ENCODE results near the gene ZNF319. TPM values are rescaled to one million over a fixed set of nuclear protein-coding genes. Genes with fewer than 3 reads are reported as not detected.

ZNF319 gene
- total RNA-seq, 2 experiments from 2014 or later, result 14.6 to 16.8 TPM

DNA sequence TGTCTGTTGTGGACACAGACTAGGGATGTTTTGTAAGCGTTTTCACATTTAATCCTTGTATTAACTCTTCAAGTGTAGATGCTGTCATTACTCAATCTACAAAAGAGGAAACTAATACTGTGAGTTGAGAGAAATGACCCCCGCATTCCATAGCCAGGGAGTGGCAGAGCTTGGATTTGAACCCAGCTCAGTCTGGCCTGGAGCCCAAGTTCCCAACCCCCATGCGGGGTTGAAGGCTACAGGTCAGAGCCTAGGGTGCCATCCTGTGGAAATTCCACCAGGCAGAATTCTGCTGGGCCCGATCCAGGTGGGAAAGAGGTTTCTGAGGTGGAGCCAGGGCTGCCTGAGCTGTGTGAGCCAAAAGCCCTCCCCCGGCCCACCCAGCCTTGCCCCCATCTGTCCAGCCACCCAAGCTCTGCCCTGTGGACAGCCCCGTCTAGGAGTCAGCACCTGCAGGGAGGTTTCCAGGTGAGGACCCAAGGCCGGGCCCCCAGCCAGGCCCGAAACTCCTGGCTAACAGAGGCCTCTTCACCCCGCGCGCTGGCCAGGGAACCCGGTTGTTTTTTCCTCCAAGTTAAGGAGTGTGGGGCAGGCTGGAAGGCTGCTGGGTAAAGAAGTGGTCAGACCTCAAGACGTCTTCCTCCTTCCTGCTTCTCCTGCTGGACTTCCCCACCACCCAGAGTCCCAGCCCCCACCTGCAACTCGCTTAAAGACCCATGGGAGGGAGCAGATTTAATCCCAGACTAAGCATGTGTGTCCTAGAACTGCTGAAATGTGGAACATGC, 30.7 kb upstream of the ZNF319 start:
- Mint-ChIP-seq H3K27ac (no peak overlapping the region), H3K4me3 (no peak overlapping the region), H3K4me1 (peaks cover 2% of the 10 kb centered on the region), H3K27me3 (peaks cover 12% of the 10 kb centered on the region), H3K36me3 (no peaks in the 10 kb centered on the region), H3K9me3 (ENCODE audit: low read depth) (no peaks in the 10 kb centered on the region)
- no peak for ATAC-seq
- DNase-seq, result no peak
- CTCF ChIA-PET, result interaction anchor here (1.2 kb wide), 1 partner anchor 124 kb away, joined by 3 read pairs; no protein-coding TSS in a partner anchor

DNA sequence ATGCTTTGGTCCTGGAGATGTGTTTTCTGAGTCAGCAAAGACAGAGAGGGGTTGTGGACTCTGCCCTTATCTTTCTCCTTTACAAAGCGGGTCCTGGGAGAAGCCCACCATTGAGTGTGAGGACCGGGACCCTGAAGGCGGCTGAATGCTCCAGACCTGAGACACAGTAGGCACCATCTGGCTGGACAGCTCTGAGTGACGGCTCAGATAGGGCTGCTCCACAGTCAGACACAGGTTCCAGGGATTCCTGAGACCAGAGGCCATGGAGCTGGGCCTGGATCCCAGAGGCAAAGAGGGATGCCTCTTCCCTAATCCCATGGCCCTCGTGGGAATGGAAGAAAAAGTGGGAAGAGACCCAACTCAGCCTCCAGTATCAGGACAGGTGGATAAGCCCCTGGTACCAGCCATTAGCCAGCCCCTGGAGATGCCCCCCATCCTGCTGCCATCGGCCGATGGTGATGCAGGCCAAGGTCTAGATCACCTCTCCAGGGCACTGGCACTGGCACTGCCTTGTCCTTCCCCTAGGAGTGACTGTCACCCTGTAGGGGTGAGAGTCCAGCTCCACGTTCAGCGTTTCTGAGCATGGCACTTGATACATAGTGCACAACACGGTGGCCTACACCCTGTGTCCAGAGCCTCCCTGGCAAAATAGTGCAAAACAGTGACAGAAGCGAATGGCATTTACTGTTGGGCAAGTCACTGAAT, 29.8 kb upstream of the ZNF319 start:
- ATAC-seq (no peak), DNase-seq (no peak)
- Mint-ChIP-seq H3K36me3 (no peaks in the 10 kb centered on the region), H3K4me1 (peaks cover 2% of the 10 kb centered on the region), H3K9me3 (ENCODE audit: low read depth) (no peaks in the 10 kb centered on the region), H3K4me3 (no peak overlapping the region), H3K27ac (no peak overlapping the region), H3K27me3 (peaks cover 12% of the 10 kb centered on the region)
- CTCF ChIA-PET, result interaction anchor here (1.2 kb wide), 1 partner anchor 123 kb away, joined by 3 read pairs; no protein-coding TSS in a partner anchor

- H3K4me1 Mint-ChIP-seq, result peaks cover 9% of the 10 kb centered on the region
- peaks cover 18% of the 10 kb centered on the region for H3K27me3 Mint-ChIP-seq
- DNase-seq (no peak), ATAC-seq (no peak)
- no peak overlapping the region for H3K27ac Mint-ChIP-seq
- no peak overlapping the region for H3K4me3 Mint-ChIP-seq
- H3K36me3 Mint-ChIP-seq, result no peaks in the 10 kb centered on the region
- CTCF ChIA-PET, result interaction anchor here (1.9 kb wide), 1 partner anchor 67 kb away, joined by 6 read pairs; no protein-coding TSS in a partner anchor
- H3K9me3 Mint-ChIP-seq (ENCODE audit: low read depth), result no peaks in the 10 kb centered on the region
Observed at GRCh38 chr16:58029410-58029809, 28.9 kb upstream of the ZNF319 start.

- no peaks in the 10 kb centered on the region for H3K36me3 Mint-ChIP-seq
- ATAC-seq (no peak), DNase-seq (no peak)
- H3K4me1 Mint-ChIP-seq, result peaks cover 9% of the 10 kb centered on the region
- CTCF ChIA-PET, result interaction anchor here (0.6 to 1.9 kb wide), 3 partner anchors 9 to 509 kb away, joined by 3 to 6 read pairs (median 3); no protein-coding TSS in a partner anchor
- H3K27ac Mint-ChIP-seq, result no peak overlapping the region
- H3K4me3 Mint-ChIP-seq, result no peak overlapping the region
- no peaks in the 10 kb centered on the region for H3K9me3 Mint-ChIP-seq (ENCODE audit: low read depth)
- peaks cover 19% of the 10 kb centered on the region for H3K27me3 Mint-ChIP-seq
Observed at GRCh38 chr16:58028541-58029070, 28.1 kb upstream of the ZNF319 start.

- Mint-ChIP-seq H3K27me3 (peaks cover 19% of the 10 kb centered on the region), H3K4me1 (peaks cover 9% of the 10 kb centered on the region), H3K4me3 (no peak overlapping the region), H3K36me3 (no peaks in the 10 kb centered on the region), H3K9me3 (ENCODE audit: low read depth) (no peaks in the 10 kb centered on the region), H3K27ac (no peak overlapping the region)
- DNase-seq (no peak), ATAC-seq (no peak)
- CTCF ChIA-PET, result interaction anchor here (0.6 to 1.9 kb wide), 3 partner anchors 8 to 508 kb away, joined by 3 to 6 read pairs (median 3); no protein-coding TSS in a partner anchor
Observed at GRCh38 chr16:58027916-58028455, 27.5 kb upstream of the ZNF319 start.

DNA sequence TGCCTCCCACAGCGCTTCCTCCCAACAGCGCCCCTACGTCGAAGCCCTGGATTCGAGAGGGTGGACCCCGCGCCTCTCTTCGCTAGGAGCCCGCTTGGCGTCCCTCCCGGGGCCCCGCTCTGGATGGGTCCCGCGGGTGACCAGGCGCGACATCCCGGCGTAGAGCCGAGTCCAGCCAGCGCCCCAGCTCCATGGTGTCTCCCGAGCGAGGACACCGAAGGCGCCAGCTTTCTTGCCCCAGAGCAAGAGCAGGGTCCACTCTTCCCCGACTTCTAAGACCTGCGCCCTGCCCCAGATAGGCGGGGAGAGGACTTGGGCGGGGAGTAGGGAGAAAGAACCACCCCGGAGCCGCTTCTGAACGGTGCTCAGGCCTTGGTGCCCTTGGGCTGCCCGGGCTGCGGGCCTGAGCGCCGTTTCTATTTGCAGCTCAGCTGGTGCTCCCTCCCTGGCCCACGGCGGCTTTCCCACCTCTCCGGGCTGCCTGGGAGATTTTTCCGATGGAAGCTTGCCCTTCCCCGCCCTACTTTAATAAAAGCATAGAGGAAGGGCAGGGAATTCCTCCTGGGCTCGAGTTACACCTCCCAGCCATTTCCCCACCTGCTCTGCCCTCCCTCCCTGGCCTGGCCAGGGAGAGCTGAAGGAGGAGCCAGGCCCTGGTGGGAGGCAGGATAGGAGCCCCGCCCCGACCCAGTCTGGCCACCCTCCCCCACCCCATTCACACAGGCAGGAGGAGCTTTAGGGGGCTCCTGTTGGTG, 26.9 kb upstream of the ZNF319 start:
- no peak overlapping the region for H3K27ac Mint-ChIP-seq
- CTCF ChIA-PET, result interaction anchor here (1.0 to 1.9 kb wide), 3 partner anchors 25 to 507 kb away, joined by 3 to 6 read pairs (median 3); no protein-coding TSS in a partner anchor
- peaks cover 19% of the 10 kb centered on the region for H3K27me3 Mint-ChIP-seq
- no peak overlapping the region for H3K4me3 Mint-ChIP-seq
- H3K9me3 Mint-ChIP-seq (ENCODE audit: low read depth), result no peaks in the 10 kb centered on the region
- peaks cover 9% of the 10 kb centered on the region for H3K4me1 Mint-ChIP-seq
- H3K36me3 Mint-ChIP-seq, result no peaks in the 10 kb centered on the region
- no peak for ATAC-seq
- no peak for DNase-seq

DNA sequence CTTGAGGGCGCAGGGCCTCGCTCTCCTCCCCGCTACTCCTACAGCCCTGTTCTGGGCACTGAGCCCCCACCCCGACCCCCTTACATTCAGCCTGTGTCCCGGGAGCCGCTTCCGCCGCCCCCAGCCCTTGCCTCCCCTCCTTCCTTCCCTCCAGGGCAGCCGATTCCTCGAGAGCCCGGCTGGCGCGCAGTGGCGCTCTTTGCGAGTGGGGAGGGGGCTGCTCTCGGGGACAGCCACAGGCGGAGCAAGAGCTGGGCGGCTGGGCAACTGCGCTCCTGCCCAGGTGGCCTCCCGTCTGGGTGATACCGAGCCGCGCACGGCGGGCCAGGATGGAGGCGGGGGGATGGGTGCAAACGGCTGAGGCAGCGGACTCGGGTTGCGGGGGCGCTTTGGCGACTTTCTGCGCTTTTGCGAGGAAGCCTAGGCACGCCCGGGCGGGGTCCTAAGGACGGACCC, 26.3 kb upstream of the ZNF319 start:
- H3K27ac Mint-ChIP-seq, result no peak overlapping the region
- H3K4me3 Mint-ChIP-seq, result peak overlapping the region; percentile 38
- peaks cover 19% of the 10 kb centered on the region for H3K27me3 Mint-ChIP-seq
- H3K36me3 Mint-ChIP-seq, result no peaks in the 10 kb centered on the region
- no peak for DNase-seq
- no peaks in the 10 kb centered on the region for H3K9me3 Mint-ChIP-seq (ENCODE audit: low read depth)
- H3K4me1 Mint-ChIP-seq, result peaks cover 9% of the 10 kb centered on the region
- CTCF ChIA-PET, result interaction anchor here (0.7 to 1.3 kb wide), 4 partner anchors 25 to 128 kb away, joined by 3 to 4 read pairs (median 3); partner anchors contain the start of gene CFAP20
- ATAC-seq, result no peak

GRCh38 chr16:58026139-58026704, 25.8 kb upstream of the ZNF319 start:
- DNase-seq (no peak), ATAC-seq (peak; percentile 17)
- CTCF ChIA-PET, result interaction anchor here (0.7 to 1.3 kb wide), 9 partner anchors 9 to 169 kb away, joined by 3 to 4 read pairs (median 3); partner anchors contain the start of gene CFAP20
- Mint-ChIP-seq H3K4me1 (peaks cover 9% of the 10 kb centered on the region), H3K9me3 (ENCODE audit: low read depth) (no peaks in the 10 kb centered on the region), H3K36me3 (no peaks in the 10 kb centered on the region), H3K4me3 (peak overlapping the region; percentile 38), H3K27ac (no peak overlapping the region), H3K27me3 (peaks cover 19% of the 10 kb centered on the region)

DNA sequence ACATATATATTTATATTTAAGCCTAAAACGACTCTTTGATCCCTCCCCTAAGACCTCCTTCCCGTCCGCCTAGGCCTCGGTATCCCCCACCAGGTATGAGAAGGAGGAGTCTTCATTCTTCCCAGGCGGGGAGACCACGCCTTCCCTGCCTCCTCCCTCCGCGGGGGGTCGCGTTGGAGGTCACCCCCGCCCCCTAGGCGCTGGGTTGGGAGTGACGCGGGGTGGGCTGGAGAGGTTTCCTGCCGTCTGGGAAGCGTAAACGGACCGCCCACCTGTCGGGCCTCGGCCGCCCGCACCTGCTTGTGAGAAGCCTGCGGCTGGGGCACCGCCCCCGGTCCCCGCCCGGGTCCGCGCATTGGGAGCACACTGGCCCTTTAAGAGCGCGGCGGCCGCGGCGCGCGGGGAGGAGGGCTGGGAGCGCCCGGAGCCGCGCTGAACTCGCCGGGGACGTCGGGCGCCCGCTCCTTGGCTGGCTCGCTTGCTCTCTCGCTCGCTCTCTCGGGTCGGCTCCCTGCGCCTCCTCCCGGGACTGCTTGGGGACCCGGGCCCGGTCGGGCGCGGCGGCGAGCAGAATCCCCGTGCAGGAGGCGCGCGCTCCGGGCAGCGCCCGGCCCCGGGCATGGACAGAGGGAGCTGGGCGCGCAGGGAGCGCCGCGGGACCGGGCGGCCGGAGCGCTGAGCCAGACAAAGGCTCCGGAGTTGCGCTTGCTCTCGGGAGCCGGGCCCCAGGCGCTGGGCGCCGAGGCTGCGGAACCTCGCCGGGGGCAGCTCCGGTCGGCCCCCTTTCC, 25.1 kb upstream of the ZNF319 start, which contains the start of gene MMP15:
Gene MMP15 (plus strand): TSS at position 404 of the 788 bp plus-strand sequence. CDS start 597 bp downstream, outside the sequence.
- peaks cover 13% of the 10 kb centered on the region for H3K4me1 Mint-ChIP-seq
- no peaks in the 10 kb centered on the region for H3K9me3 Mint-ChIP-seq (ENCODE audit: low read depth)
- CTCF ChIA-PET, result interaction anchor here (0.7 to 4.4 kb wide), 12 partner anchors 9 to 215 kb away, joined by 3 to 20 read pairs (median 3); partner anchors contain the start of gene CFAP20
- DNase-seq, result peak; percentile 73
- peak; percentile 77 for ATAC-seq
- H3K36me3 Mint-ChIP-seq, result peaks cover 1% of the 10 kb centered on the region
- peak within 1 kb of the TSS; percentile 77 for H3K4me3 Mint-ChIP-seq
- H3K27me3 Mint-ChIP-seq, result peaks cover 19% of the 10 kb centered on the region
- peak within 1 kb of the TSS; percentile 67 for H3K27ac Mint-ChIP-seq

GRCh38 chr16:58024486-58025350, 24.2 kb upstream of the ZNF319 start:
- H3K27me3 Mint-ChIP-seq, result peaks cover 19% of the 10 kb centered on the region
- peak; percentile 12 for ATAC-seq

More at GRCh38 chr16:58024486-58025350, 24.2 kb upstream of the ZNF319 start:
- Mint-ChIP-seq H3K4me3 (peak overlapping the region; percentile 77), H3K4me1 (peaks cover 20% of the 10 kb centered on the region), H3K36me3 (peaks cover 2% of the 10 kb centered on the region), H3K27ac (peak overlapping the region; percentile 67), H3K9me3 (ENCODE audit: low read depth) (no peaks in the 10 kb centered on the region)
- DNase-seq, result peak; percentile 49
- CTCF ChIA-PET, result interaction anchor here (1.0 to 4.4 kb wide), 6 partner anchors 12 to 215 kb away, joined by 3 to 20 read pairs (median 7); partner anchors contain the start of gene CFAP20
